ENCODE data around the gene TMEM97. TPM values are rescaled to one million over a fixed set of nuclear protein-coding genes. Genes with fewer than 3 reads are reported as not detected.
"Not testable (repeated sequence)": the region's sequence is repeated elsewhere in the genome, so short reads cannot be mapped to it uniquely, and the experiment has no call there.

Gene TMEM97
- total RNA-seq (2014; rRNA removed; shearing (Covaris generic); ENCODE audit: low replicate concordance) = 73.3 and 118 TPM in 2 replicates

- peak within 1 kb of the TSS; percentile 77 for H3K4me3 ChIP-seq
- H3K9me3 ChIP-seq = no peaks in the 10 kb centered on the region
Observed at GRCh38 chr17:28318759-28319597, at the start of gene TMEM97. Gene TMEM97, plus strand, starts transcription at chr17:28319200. Its CDS starts 40 bp downstream, at chr17:28319240.

DNA sequence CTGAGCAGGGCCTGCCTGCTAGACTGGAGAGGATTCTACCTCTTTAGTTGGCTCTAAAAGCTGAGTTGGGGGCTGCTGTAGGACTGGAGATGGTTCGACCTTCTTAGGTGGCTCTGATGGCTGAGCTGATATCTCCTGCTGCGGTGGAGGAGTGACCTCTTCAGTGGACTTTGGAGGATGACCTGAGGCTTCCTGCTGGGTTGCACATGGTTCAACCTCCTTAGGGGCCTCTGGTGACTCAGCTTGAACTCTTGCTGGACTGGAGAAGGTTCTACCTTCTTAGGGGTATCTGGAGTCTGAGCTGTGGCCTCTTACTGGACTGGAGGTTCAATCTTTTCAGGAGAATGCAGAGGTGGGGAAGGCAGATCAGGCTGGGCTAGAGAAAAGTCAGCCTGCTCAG is 48.9 kb upstream of the TMEM97 start:
- H3K27me3 ChIP-seq = no peaks in the 10 kb centered on the region
- H3K4me3 ChIP-seq = no peak overlapping the region
- no peak for DNase-seq

More at GRCh38 chr17:28318759-28319597, at the start of gene TMEM97:
- Histone ChIP-seq H3K36me3 (peaks cover 24% of the 10 kb centered on the region), H3K27me3 (no peaks in the 10 kb centered on the region)
- peak; percentile 98 for DNase-seq

DNA sequence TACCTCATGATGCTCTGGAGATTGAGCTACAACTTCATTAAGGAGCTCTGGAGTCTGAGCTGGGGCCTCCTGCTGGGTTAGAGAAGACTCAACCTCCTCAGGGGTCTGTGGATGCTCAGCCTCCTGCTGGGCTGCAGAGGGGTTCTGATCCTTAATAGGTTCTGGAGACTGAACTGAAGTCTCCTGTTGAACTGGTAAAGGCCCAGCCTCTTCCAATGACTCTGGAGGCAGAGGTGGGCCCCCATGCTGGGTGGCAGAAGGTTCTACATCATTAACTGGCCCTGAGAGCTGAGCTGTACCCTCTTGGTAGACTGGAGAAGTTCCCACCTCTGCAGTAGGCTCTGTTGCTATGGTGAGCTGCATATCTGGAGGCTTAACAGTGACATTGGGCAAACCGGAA is 48.1 kb upstream of the TMEM97 start:
- H3K4me3 ChIP-seq = no peak overlapping the region
- peaks cover 22% of the 10 kb centered on the region for H3K9me3 ChIP-seq
- no peaks in the 10 kb centered on the region for H3K36me3 ChIP-seq
- H3K27me3 ChIP-seq = no peaks in the 10 kb centered on the region
- DNase-seq = peak; percentile 56

More for the DNA sequence above, 48.9 kb upstream of the TMEM97 start:
- no peaks in the 10 kb centered on the region for H3K36me3 ChIP-seq
- H3K9me3 ChIP-seq = peaks cover 22% of the 10 kb centered on the region

GRCh38 chr17:28271431-28271830 is 47.6 kb upstream of the TMEM97 start:
- H3K27me3 ChIP-seq = no peaks in the 10 kb centered on the region
- no peaks in the 10 kb centered on the region for H3K36me3 ChIP-seq
- no peak overlapping the region for H3K4me3 ChIP-seq
- peaks cover 22% of the 10 kb centered on the region for H3K9me3 ChIP-seq
- peak; percentile 93 for DNase-seq

- peaks cover 22% of the 10 kb centered on the region for H3K9me3 ChIP-seq
- H3K36me3 ChIP-seq = no peaks in the 10 kb centered on the region
- no peaks in the 10 kb centered on the region for H3K27me3 ChIP-seq
- peak; percentile 72 for DNase-seq
- no peak overlapping the region for H3K4me3 ChIP-seq
Observed at GRCh38 chr17:28272166-28272565, 46.8 kb upstream of the TMEM97 start.

DNA sequence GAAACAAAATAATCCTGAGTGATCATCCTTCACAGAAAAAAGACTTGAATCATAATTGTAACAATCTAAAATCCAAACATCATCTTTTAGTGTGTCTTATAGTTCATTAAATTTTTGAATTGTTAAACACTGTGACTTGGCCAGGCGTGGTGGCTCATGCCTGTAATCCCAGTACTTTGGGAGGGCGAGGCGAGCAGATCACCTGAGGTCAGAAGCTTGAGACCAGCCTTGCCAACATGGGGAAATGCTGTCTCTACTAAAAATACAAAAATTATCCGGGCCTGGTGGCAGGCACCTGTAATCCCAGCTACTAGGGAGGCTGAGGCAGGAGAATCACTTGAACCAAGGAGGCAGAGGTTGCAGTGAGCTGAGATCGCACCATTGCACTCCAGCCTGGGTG is 45.7 kb upstream of the TMEM97 start:
- H3K9me3 ChIP-seq = peaks cover 21% of the 10 kb centered on the region
- H3K4me3 ChIP-seq, H3K27me3 ChIP-seq, H3K36me3 ChIP-seq, DNase-seq: not testable (repeated sequence)

- no peaks in the 10 kb centered on the region for H3K27me3 ChIP-seq
- DNase-seq = no peak
- H3K9me3 ChIP-seq = peaks cover 13% of the 10 kb centered on the region
- no peak overlapping the region for H3K4me3 ChIP-seq
- no peaks in the 10 kb centered on the region for H3K36me3 ChIP-seq
Observed at GRCh38 chr17:28274591-28275265, 44.3 kb upstream of the TMEM97 start.

DNA sequence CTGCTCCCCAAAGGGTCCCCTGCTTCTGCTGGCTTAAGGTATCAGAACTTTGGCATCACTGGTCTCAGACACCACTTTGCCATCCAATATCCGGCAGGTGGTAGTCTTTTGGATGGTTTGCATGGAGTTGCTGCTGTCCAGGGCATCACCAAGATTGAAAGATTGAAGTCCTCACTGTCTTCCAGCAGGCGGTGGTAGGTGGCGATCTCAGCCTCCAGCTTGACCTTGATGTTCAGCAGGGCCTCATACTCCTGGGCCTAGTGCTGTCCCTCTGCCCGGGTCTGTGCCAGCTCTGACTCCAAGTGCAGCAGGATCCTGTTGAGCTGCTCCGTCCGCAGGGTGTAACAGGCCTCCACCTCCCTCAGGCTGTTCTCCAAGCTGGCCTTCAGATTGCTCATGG is 43.0 kb upstream of the TMEM97 start:
- no peak for DNase-seq
- Histone ChIP-seq H3K27me3 (no peaks in the 10 kb centered on the region), H3K4me3 (no peak overlapping the region), H3K9me3 (0 out of 2 replicates have a peak, but pooled peaks cover under 1% of the 10 kb centered on the region), H3K36me3 (no peaks in the 10 kb centered on the region)

GRCh38 chr17:28279411-28279810 is 39.6 kb upstream of the TMEM97 start:
- no peak overlapping the region for H3K4me3 ChIP-seq
- H3K36me3 ChIP-seq = no peaks in the 10 kb centered on the region
- no peak for DNase-seq
- H3K9me3 ChIP-seq = no peaks in the 10 kb centered on the region
- no peaks in the 10 kb centered on the region for H3K27me3 ChIP-seq

GRCh38 chr17:28280826-28281225 is 38.2 kb upstream of the TMEM97 start:
- Histone ChIP-seq H3K36me3 (no peaks in the 10 kb centered on the region), H3K9me3 (no peaks in the 10 kb centered on the region), H3K4me3 (no peak overlapping the region), H3K27me3 (no peaks in the 10 kb centered on the region)
- no peak for DNase-seq

DNA sequence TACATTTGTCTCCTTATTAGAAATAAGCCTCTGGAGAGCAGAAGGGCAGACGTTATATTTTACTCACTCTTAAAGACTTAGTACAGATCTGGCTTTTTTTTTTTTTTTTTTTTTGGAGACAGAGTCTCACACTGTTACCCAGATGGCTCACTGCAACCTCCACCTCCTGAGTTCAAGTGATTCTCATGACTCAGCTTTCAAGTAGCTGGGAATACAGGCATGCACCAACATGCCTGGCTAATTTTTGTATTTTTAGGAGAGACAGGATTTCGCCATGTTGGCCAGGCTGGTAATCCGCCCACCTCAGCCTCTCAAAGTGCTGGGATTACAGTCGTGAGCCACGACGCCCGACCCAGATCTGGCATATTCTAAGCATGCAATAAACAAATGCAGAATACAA is 36.4 kb upstream of the TMEM97 start:
- DNase-seq = peak; percentile 83
- Histone ChIP-seq H3K36me3 (no peaks in the 10 kb centered on the region), H3K9me3 (no peaks in the 10 kb centered on the region), H3K27me3 (no peaks in the 10 kb centered on the region), H3K4me3 (no peak overlapping the region)

GRCh38 chr17:28285965-28286364 is 33.0 kb upstream of the TMEM97 start:
- H3K27me3 ChIP-seq = no peaks in the 10 kb centered on the region
- H3K4me3 ChIP-seq = no peak overlapping the region
- no peaks in the 10 kb centered on the region for H3K36me3 ChIP-seq
- H3K9me3 ChIP-seq = no peaks in the 10 kb centered on the region
- DNase-seq = no peak

DNA sequence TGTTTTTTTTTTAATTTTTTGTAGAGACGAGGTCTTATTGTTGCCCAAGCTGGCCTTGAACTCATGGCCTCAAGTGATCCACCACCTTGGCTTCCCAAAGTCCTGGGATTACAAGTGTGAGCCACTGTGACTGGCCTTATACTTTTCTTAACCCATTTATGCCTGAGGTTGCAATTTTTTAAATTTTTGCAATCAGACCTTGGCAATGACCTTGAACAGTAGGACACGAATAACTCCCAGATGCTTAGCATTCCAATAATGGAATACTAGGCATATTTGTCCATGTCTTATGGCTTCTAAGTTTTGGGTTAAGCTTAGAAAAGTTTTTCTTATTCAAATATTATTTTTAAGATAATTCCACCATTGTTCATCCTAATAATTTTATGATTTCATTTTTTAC is 28.3 kb upstream of the TMEM97 start:
- H3K36me3 ChIP-seq = no peaks in the 10 kb centered on the region
- DNase-seq = no peak
- H3K4me3 ChIP-seq = no peak overlapping the region
- no peaks in the 10 kb centered on the region for H3K9me3 ChIP-seq
- H3K27me3 ChIP-seq = no peaks in the 10 kb centered on the region

DNA sequence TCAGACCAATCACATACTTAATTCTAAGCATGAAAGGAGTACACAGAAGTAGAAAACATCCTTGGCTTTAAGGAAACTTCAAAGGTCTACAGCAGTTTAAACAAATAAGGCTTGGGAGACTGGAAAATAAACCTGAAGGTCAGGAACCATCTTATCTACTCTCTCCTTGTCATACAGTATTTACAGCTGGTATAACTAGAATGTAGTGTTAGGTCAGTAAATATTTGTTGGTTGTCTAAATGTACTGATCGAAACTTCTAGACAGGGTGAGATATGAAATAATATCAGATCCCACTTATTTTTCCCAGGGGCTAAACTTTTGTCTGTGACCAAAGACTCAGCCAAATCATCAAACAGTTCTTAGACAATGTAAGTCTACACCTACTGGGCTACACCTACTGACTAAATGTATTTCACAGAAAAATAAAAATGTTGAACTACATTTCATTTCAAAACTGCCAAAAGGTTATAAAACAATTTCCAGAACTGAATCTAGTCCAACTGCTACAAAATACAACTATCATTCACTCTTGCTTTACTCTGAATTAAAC is 27.1 kb upstream of the TMEM97 start:
- Histone ChIP-seq H3K9me3 (no peaks in the 10 kb centered on the region), H3K4me3 (no peak overlapping the region), H3K27me3 (no peaks in the 10 kb centered on the region), H3K36me3 (no peaks in the 10 kb centered on the region)
- DNase-seq = no peak

DNA sequence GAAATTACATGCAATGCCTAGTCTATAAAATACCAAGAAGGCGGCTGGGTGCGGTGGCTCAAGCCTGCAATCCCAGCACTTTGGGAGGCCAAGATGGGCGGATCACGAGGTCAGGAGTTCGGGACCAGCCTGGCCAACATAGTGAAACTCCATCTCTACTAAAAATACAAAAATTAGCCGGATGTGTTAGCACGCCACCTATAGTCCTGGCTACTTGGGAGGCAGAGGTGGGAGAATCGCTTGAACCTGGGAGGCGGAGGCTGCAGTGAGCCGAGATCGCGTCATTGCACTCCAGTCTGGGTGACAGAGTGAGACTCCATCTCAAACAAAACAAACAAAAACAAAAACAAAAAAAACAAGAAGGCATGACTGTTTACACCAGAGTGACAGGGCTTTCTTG is 26.1 kb upstream of the TMEM97 start:
- H3K9me3 ChIP-seq, H3K36me3 ChIP-seq: not testable (repeated sequence)

GRCh38 chr17:28293994-28294393 is 25.0 kb upstream of the TMEM97 start:
- H3K4me3 ChIP-seq = no peak overlapping the region
- H3K36me3 ChIP-seq = no peaks in the 10 kb centered on the region
- no peak for DNase-seq
- no peaks in the 10 kb centered on the region for H3K9me3 ChIP-seq
- no peaks in the 10 kb centered on the region for H3K27me3 ChIP-seq

More for the DNA sequence above, 26.1 kb upstream of the TMEM97 start:
- DNase-seq, H3K4me3 ChIP-seq, H3K27me3 ChIP-seq: not testable (repeated sequence)

Measured in MG63 (cell line).